HEK293 (cell line): ENCODE measurements around the gene GAB3.
A peak's percentile ranks its signal among the peaks of the same experiment; 100 is the strongest.

ENCODE experiments used
- CTCF ChIA-PET: fragments of 350-600 bp; formaldehyde crosslinking; extraction: SDS; loops from one replicate; lab custom pipeline; 2021; ENCODE audit warnings: antibody characterized with exemption; lab: Yijun Ruan, JAX
- POLR2A ChIA-PET: fragments of 300-600 bp; formaldehyde crosslinking; extraction: SDS; loops from one replicate; lab custom pipeline; 2020; ENCODE audit warnings: antibody characterized with exemption, inconsistent platforms; lab: Yijun Ruan, JAX
- H3K27ac ChIP-seq: fragments of 200-500 bp; sonication (Bioruptor generic); 2 replicates; pipeline ENCODE4 v1.5.1; 2014; ENCODE audit warnings: low read depth, low read length, control low read depth, inconsistent platforms; ENCODE audit errors: extremely low read depth
- H3K36me3 ChIP-seq, 2 experiments: fragments of 200-500 bp in 1 of 2; sonication (Bioruptor generic) in 1 of 2; 1 replicate in 1 of 2; 2 replicates in 1 of 2; pipeline ENCODE4 v1.5.1; 2014 to 2017; ENCODE audit warnings: inconsistent platforms in 2 of 2, low read length in 2 of 2; ENCODE audit not compliant: control insufficient read depth in 2 of 2, insufficient read depth in 1 of 2
- H3K4me1 ChIP-seq: fragments of 200-500 bp; sonication (Bioruptor generic); 2 replicates; pipeline ENCODE4 v1.5.1; 2014; ENCODE audit warnings: mild to moderate bottlenecking, low read length, inconsistent platforms; ENCODE audit not compliant: control insufficient read depth, insufficient read depth
- H3K4me3 ChIP-seq: 2 replicates; pipeline ENCODE4 v1.5.1; 2011; ENCODE audit warnings: low read depth, mild to moderate bottlenecking, control low read depth, low read length, moderate library complexity
- H3K9me3 ChIP-seq: fragments of 200-500 bp; sonication (Bioruptor generic); 2 replicates; pipeline ENCODE4 v1.5.1; 2014; ENCODE audit warnings: low read depth, low read length, inconsistent platforms; ENCODE audit not compliant: control insufficient read depth, insufficient read depth
- HOXD13 ChIP-seq: sonication (generic); formaldehyde crosslinking; IDR thresholded peaks from 2 replicates; pipeline ENCODE4 v1.8.0; 2022; ENCODE audit warnings: missing genetic modification reagents, borderline replicate concordance
- KLF10 ChIP-seq: fragments of 450-650 bp; IDR thresholded peaks from 2 replicates; pipeline ENCODE4 v1.5.1; 2018; ENCODE audit warnings: missing biosample characterization, mild to moderate bottlenecking, missing genetic modification characterization
- OVOL3 ChIP-seq: fragments of 450-650 bp; formaldehyde crosslinking; IDR thresholded peaks from 2 replicates; pipeline ENCODE4 v1.5.1; 2016; ENCODE audit warnings: missing biosample characterization, missing genetic modification characterization
- PATZ1 ChIP-seq: fragments of 450-650 bp; formaldehyde crosslinking; IDR thresholded peaks from 2 replicates; pipeline ENCODE4 v1.5.1; 2016; ENCODE audit warnings: missing biosample characterization, missing genetic modification characterization
- PRDM1 ChIP-seq: fragments of 450-650 bp; formaldehyde crosslinking; IDR thresholded peaks from 2 replicates; pipeline ENCODE4; 2016; ENCODE audit warnings: missing biosample characterization, missing genetic modification characterization
- PRDM10 ChIP-seq: fragments of 450-650 bp; formaldehyde crosslinking; IDR thresholded peaks from 2 replicates; pipeline ENCODE4 v1.5.1; 2016; ENCODE audit warnings: missing biosample characterization, missing genetic modification characterization
- SCRT2 ChIP-seq: fragments of 450-650 bp; formaldehyde crosslinking; IDR thresholded peaks from 2 replicates; pipeline ENCODE4 v1.5.1; 2016; ENCODE audit warnings: missing biosample characterization, missing genetic modification characterization
- ZFP37 ChIP-seq: fragments of 450-650 bp; formaldehyde crosslinking; IDR thresholded peaks from 2 replicates; pipeline ENCODE4 v1.5.1; 2016; ENCODE audit warnings: missing biosample characterization, missing genetic modification characterization
- ZNF112 ChIP-seq: fragments of 450-650 bp; formaldehyde crosslinking; IDR thresholded peaks from 2 replicates; pipeline ENCODE4 v1.5.0; 2017; ENCODE audit warnings: missing biosample characterization, missing genetic modification characterization
- ZNF114 ChIP-seq: fragments of 450-650 bp; formaldehyde crosslinking; IDR thresholded peaks from 2 replicates; pipeline ENCODE4 v1.5.0; 2017; ENCODE audit warnings: missing biosample characterization, missing genetic modification characterization
- ZNF121 ChIP-seq: fragments of 450-650 bp; formaldehyde crosslinking; IDR thresholded peaks from 2 replicates; pipeline ENCODE4 v1.5.1; 2016; ENCODE audit warnings: missing biosample characterization, missing genetic modification characterization
- ZNF132 ChIP-seq: fragments of 450-650 bp; formaldehyde crosslinking; IDR thresholded peaks from 2 replicates; pipeline ENCODE4 v1.5.1; 2017; ENCODE audit warnings: missing biosample characterization, missing genetic modification characterization, borderline replicate concordance
- ZNF175 ChIP-seq: fragments of 450-650 bp; formaldehyde crosslinking; IDR thresholded peaks from 2 replicates; pipeline ENCODE4 v1.5.1; 2016; ENCODE audit warnings: missing biosample characterization, missing genetic modification characterization
- ZNF239 ChIP-seq: fragments of 450-650 bp; formaldehyde crosslinking; IDR thresholded peaks from 2 replicates; pipeline ENCODE4 v1.5.1; 2016; ENCODE audit warnings: missing biosample characterization, missing genetic modification characterization
- ZNF311 ChIP-seq: fragments of 450-650 bp; formaldehyde crosslinking; IDR thresholded peaks from 2 replicates; pipeline ENCODE4 v1.5.1; 2017; ENCODE audit warnings: missing biosample characterization, missing genetic modification characterization, borderline replicate concordance
- ZNF335 ChIP-seq: fragments of 450-650 bp; formaldehyde crosslinking; conservative IDR thresholded peaks from 2 replicates; pipeline ENCODE4 v1.5.1; 2016; ENCODE audit warnings: missing biosample characterization, missing genetic modification characterization
- ZNF501 ChIP-seq: fragments of 450-650 bp; formaldehyde crosslinking; IDR thresholded peaks from 2 replicates; pipeline ENCODE4 v1.5.1; 2016; ENCODE audit warnings: missing biosample characterization, missing genetic modification characterization
- ZNF521 ChIP-seq: fragments of 450-650 bp; formaldehyde crosslinking; IDR thresholded peaks from 2 replicates; pipeline ENCODE4 v1.5.1; 2017; ENCODE audit warnings: missing biosample characterization, mild to moderate bottlenecking, missing genetic modification characterization
- ZNF768 ChIP-seq: fragments of 450-650 bp; formaldehyde crosslinking; IDR thresholded peaks from 2 replicates; pipeline ENCODE4 v1.5.1; 2018; ENCODE audit warnings: missing biosample characterization, mild to moderate bottlenecking, missing genetic modification characterization
- ZNF785 ChIP-seq: fragments of 450-650 bp; formaldehyde crosslinking; IDR thresholded peaks from 2 replicates; pipeline ENCODE4 v1.5.1; 2016; ENCODE audit warnings: missing biosample characterization, missing genetic modification characterization
- ZXDB ChIP-seq: fragments of 450-650 bp; formaldehyde crosslinking; IDR thresholded peaks from 2 replicates; pipeline ENCODE4 v1.5.1; 2016; ENCODE audit warnings: missing biosample characterization, missing genetic modification characterization

GAB3 gene

GRCh38 chrX:154762537-154763296, 11.8 kb upstream of the GAB3 start, which contains the start of gene DKC1 (continued):
- peak; percentile 50; the same call in 1 of the 2 replicates for TF ChIP-seq ZFP37 (tag by site-specific recombination)
- TF ChIP-seq PATZ1 (tag by site-specific recombination), result peak; percentile 71
- TF ChIP-seq ZNF239 (tag by site-specific recombination), result no peak
- no peak for TF ChIP-seq HOXD13 (CRISPR knock-in tag)
- no peak for TF ChIP-seq ZNF112
- TF ChIP-seq ZNF785, result no peak
- TF ChIP-seq ZNF768, result no peak
- no peak for TF ChIP-seq ZNF521 (tag by site-specific recombination)
- peak; percentile 86 for TF ChIP-seq KLF10
- TF ChIP-seq PRDM10 (tag by site-specific recombination), result peak; percentile 87
- no peak; the same call in none of the 2 replicates for TF ChIP-seq ZNF335 (tag by site-specific recombination)
- TF ChIP-seq ZNF501 (tag by site-specific recombination), result peak; percentile 68
- TF ChIP-seq ZXDB (tag by site-specific recombination), result peak; percentile 47
- no peak for TF ChIP-seq ZNF114 (tag by site-specific recombination)
- TF ChIP-seq OVOL3 (tag by site-specific recombination), result no peak
- no peak for TF ChIP-seq ZNF311 (tag by site-specific recombination)
- TF ChIP-seq, all 188 proteins: peak for 39

- TF ChIP-seq SCRT2 (tag by site-specific recombination) (peak; percentile 46; the same call in 1 of the 2 replicates), ZNF121 (tag by site-specific recombination) (no peak), PRDM10 (tag by site-specific recombination) (no peak), ZNF335 (tag by site-specific recombination) (0 out of 2 replicates have a peak, but pooled peaks have one; percentile 9), PRDM1 (peak; percentile 33; the same call in 1 of the 2 replicates), ZNF175 (no peak), ZNF132 (tag by site-specific recombination) (no peak)
- Histone ChIP-seq H3K4me1 (no peaks in the 10 kb centered on the region), H3K27ac (peak overlapping the region; percentile 49), H3K36me3 (peaks cover 4 to 26% of the 10 kb centered on the region in 2 experiments; a peak in 2 of 3 replicates), H3K4me3 (peak overlapping the region; percentile 36), H3K9me3 (no peaks in the 10 kb centered on the region)
- POLR2A ChIA-PET, result interaction anchor here (1.2 to 4.2 kb wide), 5 partner anchors 12 to 43 kb away, joined by 5 to 22 read pairs (median 6); partner anchors contain the start of genes GAB3 and MPP1
- CTCF ChIA-PET, result interaction anchor here (1.2 kb wide), 1 partner anchor 13 kb away, joined by 10 read pairs; no protein-coding TSS in a partner anchor
Observed at GRCh38 chrX:154761977-154762536, 11.2 kb upstream of the GAB3 start.
